ENCODE data around the gene YRDC. TPM values are rescaled to one million over a fixed set of nuclear protein-coding genes. Genes with fewer than 3 reads are reported as not detected.

YRDC gene
- total and polyA plus RNA-seq, 9 of the 15 experiments (the other 6 are each of a cell fraction or from before 2014, with no cell fraction given), result 11.1 to 58.5 (median 49.8) TPM

GRCh38 chr1:37764414-37764825 lies 43.6 kb downstream of the YRDC start (continued):
- no peak for TF ChIP-seq ZMIZ1 (IDR thresholded peaks at IDR 0.05; ENCODE audit: low read depth in 2 of 2, low read length in 2 of 2)
- TF ChIP-seq HDAC1 (IDR thresholded peaks at IDR 0.05), result peak in 1 of 2 experiments; percentile 95; a peak in 2 of 4 replicates
- peak; percentile 99 for TF ChIP-seq ZNF224 (CRISPR knock-in tag; IDR thresholded peaks at IDR 0.05)
- TF ChIP-seq TFAP4 (CRISPR knock-in tag; IDR thresholded peaks at IDR 0.05; ENCODE audit: borderline replicate concordance), result peak; percentile 91
- TF ChIP-seq ELK1 (CRISPR knock-in tag; IDR thresholded peaks at IDR 0.05), result 0 out of 2 replicates have a peak, but pooled peaks have one; percentile 72
- TF ChIP-seq HMGXB4 (CRISPR knock-in tag; IDR thresholded peaks at IDR 0.05), result peak; percentile 99
- no peak for TF ChIP-seq ZNF551 (CRISPR knock-in tag; IDR thresholded peaks at IDR 0.05)
- TF ChIP-seq HMG20B (CRISPR knock-in tag; IDR thresholded peaks at IDR 0.05), result no peak
- TF ChIP-seq MECOM (CRISPR knock-in tag; IDR thresholded peaks at IDR 0.05), result peak; percentile 72; the same call in 1 of the 2 replicates
- TF ChIP-seq EGR1 (conservative IDR thresholded peaks at IDR 0.05), result peak; percentile 81
- TF ChIP-seq EZH2 (IDR thresholded peaks at IDR 0.05; ENCODE audit: borderline replicate concordance, low read depth, low read length), result 0 out of 2 replicates have a peak, but pooled peaks have one; percentile 53
- TF ChIP-seq ETV1 (tag; conservative IDR thresholded peaks at IDR 0.05; ENCODE audit: low read depth), result peak; percentile 59; the same call in 1 of the 2 replicates
- TF ChIP-seq MEF2D (tag; conservative IDR thresholded peaks at IDR 0.05; ENCODE audit: low read depth), result 0 out of 2 replicates have a peak, but pooled peaks have one; percentile 29
- peak; percentile 99 for TF ChIP-seq FOXP1 (CRISPR knock-in tag; IDR thresholded peaks at IDR 0.05)
- TF ChIP-seq SRF (CRISPR knock-in tag; IDR thresholded peaks at IDR 0.05), result peak in 1 of 2 experiments; percentile 97; a peak in 2 of 4 replicates
- no peak for TF ChIP-seq JUN (IDR thresholded peaks at IDR 0.05; ENCODE audit: borderline replicate concordance, low read depth, low read length)
- TF ChIP-seq JUN (CRISPR knock-in tag; IDR thresholded peaks at IDR 0.05; ENCODE audit: borderline replicate concordance), result peak; percentile 99
- TF ChIP-seq ZBTB9 (CRISPR knock-in tag; IDR thresholded peaks at IDR 0.05), result peak; percentile 74; the same call in 1 of the 2 replicates
